ENCODE results near the gene PHLPP1.

DNA sequence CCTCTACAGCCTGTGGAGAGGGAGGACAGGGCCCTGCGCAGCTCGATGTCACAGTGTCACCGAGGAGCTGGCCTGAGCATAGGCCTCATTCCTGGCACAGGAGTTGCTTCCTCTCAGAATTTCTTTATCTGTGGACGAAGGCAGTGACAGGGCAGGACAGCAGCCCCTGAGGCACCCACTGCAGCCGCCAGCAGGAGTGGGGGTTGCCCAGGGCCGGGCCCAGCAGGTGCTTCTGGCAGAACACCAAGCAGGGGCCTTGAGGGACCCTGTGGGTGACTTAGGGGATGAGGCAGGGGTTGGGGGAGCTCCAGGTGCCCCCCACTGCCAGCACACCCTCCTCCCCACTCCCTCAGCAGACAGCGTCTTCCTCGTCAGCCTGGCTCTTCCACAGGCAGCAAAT is 290.0 kb downstream of the PHLPP1 start:
- TF ChIP-seq, protein P1, sequence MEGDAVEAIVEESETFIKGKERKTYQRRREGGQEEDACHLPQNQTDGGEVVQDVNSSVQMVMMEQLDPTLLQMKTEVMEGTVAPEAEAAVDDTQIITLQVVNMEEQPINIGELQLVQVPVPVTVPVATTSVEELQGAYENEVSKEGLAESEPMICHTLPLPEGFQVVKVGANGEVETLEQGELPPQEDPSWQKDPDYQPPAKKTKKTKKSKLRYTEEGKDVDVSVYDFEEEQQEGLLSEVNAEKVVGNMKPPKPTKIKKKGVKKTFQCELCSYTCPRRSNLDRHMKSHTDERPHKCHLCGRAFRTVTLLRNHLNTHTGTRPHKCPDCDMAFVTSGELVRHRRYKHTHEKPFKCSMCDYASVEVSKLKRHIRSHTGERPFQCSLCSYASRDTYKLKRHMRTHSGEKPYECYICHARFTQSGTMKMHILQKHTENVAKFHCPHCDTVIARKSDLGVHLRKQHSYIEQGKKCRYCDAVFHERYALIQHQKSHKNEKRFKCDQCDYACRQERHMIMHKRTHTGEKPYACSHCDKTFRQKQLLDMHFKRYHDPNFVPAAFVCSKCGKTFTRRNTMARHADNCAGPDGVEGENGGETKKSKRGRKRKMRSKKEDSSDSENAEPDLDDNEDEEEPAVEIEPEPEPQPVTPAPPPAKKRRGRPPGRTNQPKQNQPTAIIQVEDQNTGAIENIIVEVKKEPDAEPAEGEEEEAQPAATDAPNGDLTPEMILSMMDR (IDR thresholded peaks at IDR 0.05) = no peak
- TF ChIP-seq POLR2A (IDR thresholded peaks at IDR 0.05) = no peak

Measured in Peyer's patch (tissue), 4 donors.